Stimulated activated CD4-positive, alpha-beta T cell treated with anti-CD3 and anti-CD28 coated beads, Interleukin-1b, Interleukin-23, amount 100 ng/mL, for 24 hours (primary cell): Measurements from ENCODE around the gene PLAC1.

Experiments
- DNase-seq, 4 experiments: peaks; one replicate each; pipeline ENCODE4 v3.0.0-alpha.2; 2020; ENCODE audit warnings: low read depth in 4 of 4, low spot score in 1 of 4

PLAC1 gene

DNA sequence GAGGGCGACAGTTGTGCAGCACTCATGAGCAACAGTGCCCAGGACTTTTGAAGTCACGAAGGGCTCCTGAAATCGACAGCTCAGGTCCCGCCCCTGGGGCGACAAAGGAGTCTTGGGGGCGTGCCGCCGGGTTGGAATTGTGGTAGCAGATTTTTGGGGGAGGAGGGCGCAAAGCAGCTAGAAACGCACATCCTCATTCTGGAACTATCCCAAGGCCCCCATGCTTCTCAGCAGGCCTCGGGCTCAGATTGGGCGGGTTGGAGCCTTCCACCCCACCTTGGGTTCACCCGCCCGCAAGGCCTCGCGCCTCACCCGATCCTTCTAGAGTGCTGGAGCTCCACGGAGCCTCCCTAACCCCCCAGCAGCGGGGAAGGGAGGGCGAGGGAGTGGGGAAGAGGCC is 112.8 kb downstream of the PLAC1 start:
- no peak for DNase-seq

GRCh38 chrX:134544513-134545151 is 113.6 kb downstream of the PLAC1 start:
- no peak for DNase-seq

GRCh38 chrX:134544135-134544512 is 114.1 kb downstream of the PLAC1 start:
- DNase-seq = no peak

GRCh38 chrX:134543288-134543687 is 115.0 kb downstream of the PLAC1 start:
- DNase-seq = no peak

- no peak for DNase-seq
Observed at GRCh38 chrX:134542485-134542884, 115.8 kb downstream of the PLAC1 start.

DNA sequence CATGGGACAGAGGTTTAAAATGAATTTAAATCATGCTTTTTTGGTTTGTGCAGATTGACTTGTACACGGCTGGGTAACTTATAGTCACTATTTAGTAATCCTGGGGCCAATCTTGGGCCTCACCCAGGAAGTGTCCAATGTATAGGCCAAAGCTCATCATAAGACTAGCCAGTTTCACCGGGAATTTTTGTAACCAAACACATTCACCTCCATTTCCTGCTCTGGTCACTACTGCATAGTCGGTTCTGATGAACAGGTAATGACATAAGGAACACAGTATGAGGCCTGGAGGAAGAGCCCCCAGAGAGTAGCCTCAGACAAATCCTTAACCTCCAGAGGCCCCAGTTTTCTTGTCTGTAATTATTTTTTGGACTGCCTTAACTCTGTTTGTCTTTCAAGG is 116.4 kb downstream of the PLAC1 start:
- DNase-seq = no peak

DNA sequence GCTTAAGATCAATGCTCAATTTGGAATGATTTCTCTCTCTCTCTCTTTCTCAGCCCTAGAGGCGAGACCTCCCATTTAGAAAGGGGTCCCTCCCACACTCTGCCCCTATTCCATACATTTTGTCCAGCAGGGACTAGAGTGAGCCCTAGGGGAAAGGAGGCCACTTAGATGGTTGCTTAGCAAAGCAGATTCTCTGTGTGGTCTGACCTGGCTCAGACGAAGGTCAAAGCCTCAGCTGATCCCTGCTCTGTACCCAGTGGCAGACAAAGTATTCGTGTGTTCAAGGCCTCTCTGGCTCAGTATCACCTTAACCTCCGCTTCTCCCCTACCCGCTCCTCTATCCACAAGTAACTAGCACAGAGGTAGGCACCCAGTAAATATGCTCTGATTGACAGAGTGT is 120.0 kb downstream of the PLAC1 start:
- no peak for DNase-seq

GRCh38 chrX:134537179-134537955 is 120.9 kb downstream of the PLAC1 start:
- DNase-seq = no peak

GRCh38 chrX:134533952-134534351 is 124.3 kb downstream of the PLAC1 start:
- DNase-seq = no peak

GRCh38 chrX:134533352-134533751 is 124.9 kb downstream of the PLAC1 start:
- no peak for DNase-seq

- no peak for DNase-seq
Observed at GRCh38 chrX:134530845-134531244, 127.4 kb downstream of the PLAC1 start.

DNA sequence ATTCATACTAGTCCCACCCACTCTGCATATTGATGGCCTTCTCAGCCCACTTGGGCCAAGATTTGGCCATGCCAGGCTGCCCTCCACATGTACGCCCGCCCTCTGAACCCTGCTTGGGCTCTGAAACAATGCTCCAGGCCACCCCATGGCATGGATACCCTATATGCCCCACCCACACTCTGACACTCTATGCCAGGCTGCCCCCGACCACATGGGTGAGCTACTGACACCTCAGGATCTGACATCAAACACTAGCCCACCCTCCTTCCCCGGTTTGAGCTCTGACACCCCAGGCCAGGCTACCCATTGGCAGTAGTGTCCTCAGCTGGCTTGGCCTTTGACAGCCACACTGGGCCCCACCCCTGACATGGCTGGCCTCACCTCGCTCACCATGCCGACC is 128.8 kb downstream of the PLAC1 start:
- DNase-seq = no peak

GRCh38 chrX:134528960-134529359 is 129.3 kb downstream of the PLAC1 start:
- DNase-seq = no peak

DNA sequence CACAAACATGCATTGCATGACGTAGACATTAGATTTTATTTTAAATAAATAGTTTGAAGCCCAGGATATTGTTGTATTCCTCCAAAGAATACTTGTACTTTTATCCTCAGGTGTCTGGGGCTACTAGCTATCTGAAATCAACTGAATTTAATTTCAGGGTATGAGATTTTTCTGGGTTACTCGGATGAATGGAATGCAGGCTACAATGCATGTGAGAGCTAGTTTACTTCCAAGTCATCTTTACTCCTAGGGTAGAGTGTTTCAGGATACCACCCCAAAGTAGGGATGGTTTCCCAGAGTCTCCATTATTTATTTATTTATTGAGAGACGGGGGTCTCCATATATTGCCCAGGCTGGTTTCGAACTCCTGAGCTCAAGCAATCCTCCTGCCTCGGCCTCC is 131.9 kb downstream of the PLAC1 start:
- no peak for DNase-seq

DNA sequence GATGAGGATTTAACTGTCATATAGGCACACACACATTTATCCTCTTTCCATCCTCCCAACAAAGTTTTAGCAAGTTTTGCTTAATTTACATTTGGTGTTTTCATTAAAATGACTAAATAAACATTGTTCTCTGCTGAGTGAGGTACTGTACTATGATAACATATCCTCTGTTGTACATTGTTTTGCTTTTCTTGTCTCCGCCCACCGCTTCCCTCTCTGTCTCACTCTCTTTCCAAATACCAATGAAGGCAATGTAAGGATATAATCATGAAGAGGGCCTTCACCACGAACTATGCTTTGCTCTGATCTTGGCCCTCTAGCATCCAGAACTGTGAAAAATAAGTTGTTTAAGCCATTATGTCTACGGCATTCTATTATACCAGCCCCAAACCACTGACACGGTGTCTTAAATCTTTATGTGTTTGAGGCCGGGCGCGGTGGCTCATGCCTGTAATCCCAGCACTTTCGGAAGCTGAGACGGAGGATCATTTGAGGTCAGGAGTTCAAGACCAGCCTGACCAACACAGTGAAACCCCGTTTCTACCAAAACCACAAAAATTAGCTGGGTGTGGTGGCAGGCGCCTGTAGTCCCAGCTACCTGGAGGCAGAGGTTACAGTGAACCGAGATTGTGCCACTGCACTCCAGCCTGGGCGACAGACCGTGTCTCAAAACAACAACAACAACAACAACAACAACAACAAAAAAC is 133.0 kb downstream of the PLAC1 start:
- no peak for DNase-seq

- no peak for DNase-seq
Observed at GRCh38 chrX:134524181-134524580, 134.1 kb downstream of the PLAC1 start.

- DNase-seq = no peak
Observed at GRCh38 chrX:134520860-134521390, 137.3 kb downstream of the PLAC1 start.
